H1 (cell line): ENCODE results near the gene HES4. TPM values are rescaled to one million over a fixed set of nuclear protein-coding genes. Genes with fewer than 3 reads are reported as not detected.

Source experiments
- CTCF ChIA-PET: fragments of 300-600 bp; sonication (Branson Sonifier 250); formaldehyde crosslinking; loops from one replicate; lab custom pipeline; 2021; ENCODE audit not compliant: partially characterized antibody; lab: Charles Lee
- POLR2A ChIA-PET: fragments of 300-600 bp; sonication (Branson Sonifier 250); formaldehyde crosslinking; loops from one replicate; lab custom pipeline; 2021; ENCODE audit warnings: inconsistent platforms; ENCODE audit not compliant: partially characterized antibody; lab: Charles Lee
- DNase-seq, 2 experiments: peaks; one replicate each; pipeline versions ENCODE4 v3.0.0 to v3.0.0-alpha.2; 2010 to 2022; ENCODE audit warnings: low spot score in 2 of 2, low read depth in 1 of 2, mixed read lengths in 1 of 2
- FAIRE-seq: peaks from 2 replicates; lab custom pipeline; 2011; peaks lifted over from hg19 to GRCh38; lab: Jason Lieb, UNC
- H2AFZ ChIP-seq: 2 replicates; pipeline ENCODE4 v1.8.1; 2012; ENCODE audit warnings: low read length, inconsistent platforms
- H2AK5ac ChIP-seq: 2 replicates; pipeline ENCODE4 v1.6.1; 2013; ENCODE audit warnings: low read depth, low read length
- H2BK120ac ChIP-seq: replicated peaks from 2 replicates; pipeline ENCODE3; 2013; ENCODE audit warnings: low read depth, low read length, inconsistent platforms
- H2BK12ac ChIP-seq: 2 replicates; pipeline ENCODE4 v1.6.1; 2013; ENCODE audit warnings: low read depth, low read length
- H2BK15ac ChIP-seq: 2 replicates; pipeline ENCODE4 v1.6.1; 2013; ENCODE audit warnings: low read length
- H2BK20ac ChIP-seq: 2 replicates; pipeline ENCODE4 v1.6.1; 2013; ENCODE audit warnings: low read length
- H2BK5ac ChIP-seq: 2 replicates; pipeline ENCODE4 v1.6.1; 2013; ENCODE audit warnings: low read depth, low read length
- H3K14ac ChIP-seq: 2 replicates; pipeline ENCODE4 v1.6.1; 2013; ENCODE audit warnings: inconsistent platforms; ENCODE audit not compliant: insufficient read length
- H3K18ac ChIP-seq: 2 replicates; pipeline ENCODE4 v1.6.1; 2013; ENCODE audit warnings: low read length; ENCODE audit errors: extremely low read depth
- H3K23ac ChIP-seq: 2 replicates; pipeline ENCODE4 v1.6.1; 2013; ENCODE audit warnings: inconsistent platforms; ENCODE audit not compliant: insufficient read length
- H3K23me2 ChIP-seq: 2 replicates; pipeline ENCODE4 v1.6.1; 2013; ENCODE audit warnings: low read depth, low read length
- H3K27ac ChIP-seq: 2 replicates; pipeline ENCODE4 v1.6.1; 2011; ENCODE audit warnings: low read depth, low read length, inconsistent platforms
- H3K27me3 ChIP-seq, 4 experiments: replicated peaks in 1 of 4; 1 replicate in 1 of 4; 2 replicates in 3 of 4; pipeline versions ENCODE4 v1.6.1 to v1.8.1; 2011 to 2013; ENCODE audit warnings: low read length in 3 of 4, mild to moderate bottlenecking in 3 of 4, inconsistent platforms in 2 of 4, mixed read lengths in 2 of 4, moderate library complexity in 1 of 4; ENCODE audit not compliant: control insufficient read depth in 3 of 4, insufficient read depth in 3 of 4; ENCODE audit errors: extremely low read depth in 1 of 4
- H3K36me3 ChIP-seq, 4 experiments: 2 replicates each; pipeline versions ENCODE4 v1.6.1 to v1.8.1; 2011 to 2013; ENCODE audit warnings: mild to moderate bottlenecking in 4 of 4, low read length in 3 of 4, moderate library complexity in 2 of 4, control low read depth in 1 of 4, inconsistent platforms in 1 of 4; ENCODE audit not compliant: insufficient read depth in 4 of 4, control insufficient read depth in 2 of 4
- H3K4ac ChIP-seq: replicated peaks from 2 replicates; pipeline ENCODE3; 2013; ENCODE audit warnings: low read length, low read depth, mixed read lengths, inconsistent platforms; ENCODE audit not compliant: insufficient read length
- H3K4me1 ChIP-seq, 4 experiments: replicated peaks in 1 of 4; 1 replicate in 1 of 4; 2 replicates in 3 of 4; pipeline versions ENCODE4 v1.6.1 to v1.8.1; 2011 to 2013; ENCODE audit warnings: low read length in 3 of 4, inconsistent platforms in 2 of 4, mixed read lengths in 1 of 4; ENCODE audit not compliant: insufficient read depth in 4 of 4, control insufficient read depth in 3 of 4
- H3K4me2 ChIP-seq, 2 experiments: 2 replicates each; pipeline versions ENCODE4 v1.6.1 to v1.8.1; 2011 to 2013; ENCODE audit warnings: low read depth in 2 of 2, low read length in 2 of 2, control low read depth in 1 of 2, inconsistent platforms in 1 of 2, mild to moderate bottlenecking in 1 of 2; ENCODE audit not compliant: insufficient read depth in 1 of 2
- H3K4me3 ChIP-seq, 4 experiments: fragments of 200-600, 300-600 bp in 1 of 4; sonication (generic), shearing (Covaris generic), sonication (Bioruptor Twin) in 1 of 4; 2 replicates each; pipeline versions ENCODE4 v1.5.1 to v1.8.1; 2011 to 2016; ENCODE audit warnings: low read length in 4 of 4, low read depth in 3 of 4, control low read depth in 2 of 4, inconsistent platforms in 2 of 4, mild to moderate bottlenecking in 2 of 4, mixed read lengths in 1 of 4, moderate library complexity in 1 of 4; ENCODE audit not compliant: insufficient read depth in 2 of 4; ENCODE audit errors: extremely low read depth in 1 of 4
- H3K56ac ChIP-seq: replicated peaks from 2 replicates; pipeline ENCODE3; 2013; ENCODE audit warnings: low read depth, mild to moderate bottlenecking, mixed read lengths, low read length, inconsistent platforms; ENCODE audit not compliant: insufficient read length
- H3K79me1 ChIP-seq: 2 replicates; pipeline ENCODE4 v1.6.1; 2013; ENCODE audit warnings: low read depth, low read length, control low read depth
- H3K79me2 ChIP-seq, 2 experiments: 2 replicates each; pipeline versions ENCODE4 v1.6.1 to v1.8.1; 2012 to 2013; ENCODE audit warnings: low read length in 2 of 2, mild to moderate bottlenecking in 2 of 2, inconsistent platforms in 1 of 2; ENCODE audit not compliant: insufficient read depth in 2 of 2, control insufficient read depth in 1 of 2
- H3K9ac ChIP-seq, 4 experiments: replicated peaks in 1 of 4; 1 replicate in 1 of 4; 2 replicates in 3 of 4; pipeline versions ENCODE4 v1.6.1 to v1.8.1; 2011 to 2013; ENCODE audit warnings: low read depth in 3 of 4, low read length in 3 of 4, control low read depth in 2 of 4, mild to moderate bottlenecking in 2 of 4, moderate library complexity in 2 of 4, inconsistent platforms in 1 of 4; ENCODE audit errors: extremely low read depth in 1 of 4
- H3K9me3 ChIP-seq, 2 experiments: 2 replicates each; pipeline versions ENCODE4 v1.6.1 to v1.8.1; 2012 to 2013; ENCODE audit warnings: mild to moderate bottlenecking in 2 of 2, moderate library complexity in 2 of 2, control low read depth in 1 of 2, inconsistent platforms in 1 of 2, low read depth in 1 of 2, low read length in 1 of 2, mixed read lengths in 1 of 2; ENCODE audit not compliant: insufficient read depth in 2 of 2
- H4K20me1 ChIP-seq, 2 experiments: replicated peaks in 1 of 2; 2 replicates each; pipeline versions ENCODE3 to v1.8.1; 2011 to 2013; ENCODE audit warnings: inconsistent platforms in 2 of 2, low read length in 2 of 2, mild to moderate bottlenecking in 1 of 2; ENCODE audit not compliant: insufficient read depth in 2 of 2, control insufficient read depth in 1 of 2
- H4K5ac ChIP-seq: 2 replicates; pipeline ENCODE4 v1.6.1; 2013; ENCODE audit warnings: low read length, low read depth, mixed read lengths, inconsistent platforms; ENCODE audit not compliant: insufficient read length
- H4K8ac ChIP-seq: 2 replicates; pipeline ENCODE4 v1.8.0; 2013; ENCODE audit warnings: mild to moderate bottlenecking, moderate library complexity, low read length, inconsistent platforms; ENCODE audit not compliant: insufficient read depth; ENCODE audit errors: extremely low read depth
- H4K91ac ChIP-seq: replicated peaks from 2 replicates; pipeline ENCODE3; 2013; ENCODE audit warnings: low read length, mixed read lengths, inconsistent platforms; ENCODE audit not compliant: insufficient read length
- BCL11A ChIP-seq, 2 experiments: IDR thresholded peaks; one replicate each; pipeline ENCODE4 v1.6.1; 2011; ENCODE audit warnings: low read depth in 2 of 2, low read length in 2 of 2, mild to moderate bottlenecking in 2 of 2
- CBX8 ChIP-seq: fragments of 300-800, 300-1000 bp; sonication (generic); IDR thresholded peaks from 2 replicates; pipeline ENCODE4 v1.7.1; 2016; ENCODE audit warnings: low read depth, low read length, borderline replicate concordance
- CTBP2 ChIP-seq: IDR thresholded peaks from 2 replicates; pipeline ENCODE4 v1.7.0; 2011; ENCODE audit warnings: borderline replicate concordance, mild to moderate bottlenecking, moderate library complexity, mixed read lengths, low read length; ENCODE audit not compliant: insufficient read depth, insufficient read length
- JUN ChIP-seq: IDR thresholded peaks from 2 replicates; pipeline ENCODE4 v1.6.1; 2011; ENCODE audit warnings: low read depth, mild to moderate bottlenecking, improper control_type of control experiment, low read length
- RXRA ChIP-seq: IDR thresholded peaks from 2 replicates; pipeline ENCODE4 v1.6.1; 2011; ENCODE audit warnings: low read depth, mild to moderate bottlenecking, low read length, moderate library complexity; ENCODE audit not compliant: insufficient read depth
- TBP ChIP-seq: IDR thresholded peaks from 2 replicates; pipeline ENCODE4 v1.6.1; 2011; ENCODE audit warnings: low read depth, low read length, improper control_type of control experiment
- WGBS, 2 experiments: shearing (Covaris generic) in 1 of 2; methylation state at CpG; one replicate each; pipeline versions ENCODE4 v1.1.6 to v1.1.7; 2013 to 2015; ENCODE audit warnings: low lambda C conversion rate in 2 of 2, mixed read lengths in 2 of 2, inconsistent platforms in 1 of 2, low coverage in 1 of 2, missing lambda C conversion rate in 1 of 2; ENCODE audit not compliant: insufficient replicate concordance in 2 of 2, insufficient coverage in 1 of 2, insufficient read length in 1 of 2; ENCODE audit errors: extremely low coverage in 1 of 2, missing lambda C conversion rate in 1 of 2; 5-methylcytosine and 5-hydroxymethylcytosine counted together
- polyA plus RNA-seq, 7 experiments: library from polyadenylated mRNA; depleted of rRNA in 3 of 7; stranded (reverse) in 5 of 7; unstranded in 2 of 7; fragments of >200 nt in 5 of 7; fragments of 200-250 nt in 2 of 7; gene quantifications; 1 replicate in 5 of 7; 2 replicates in 1 of 7; 4 replicates in 1 of 7; pipeline versions ENCODE4 v1.2.1 to v1.2.3, GENCODE V29; 2011 to 2013; ENCODE audit warnings: missing spikeins in 2 of 7, mixed read lengths in 2 of 7
- total RNA-seq: library from RNA; stranded (reverse); fragmentation: NEBNext Ultra II Directional; extraction: Animal tissue kit (Norgen Biotek cat#: 25700); gene quantifications from 2 replicates; pipeline ENCODE4 v1.2.1, GENCODE V29; 2021

Gene HES4
- total and polyA plus RNA-seq, 2 of the 8 experiments (the other 6 are each of a cell fraction or from before 2014, with no cell fraction given), result 2.8 to 3.5 TPM

DNA sequence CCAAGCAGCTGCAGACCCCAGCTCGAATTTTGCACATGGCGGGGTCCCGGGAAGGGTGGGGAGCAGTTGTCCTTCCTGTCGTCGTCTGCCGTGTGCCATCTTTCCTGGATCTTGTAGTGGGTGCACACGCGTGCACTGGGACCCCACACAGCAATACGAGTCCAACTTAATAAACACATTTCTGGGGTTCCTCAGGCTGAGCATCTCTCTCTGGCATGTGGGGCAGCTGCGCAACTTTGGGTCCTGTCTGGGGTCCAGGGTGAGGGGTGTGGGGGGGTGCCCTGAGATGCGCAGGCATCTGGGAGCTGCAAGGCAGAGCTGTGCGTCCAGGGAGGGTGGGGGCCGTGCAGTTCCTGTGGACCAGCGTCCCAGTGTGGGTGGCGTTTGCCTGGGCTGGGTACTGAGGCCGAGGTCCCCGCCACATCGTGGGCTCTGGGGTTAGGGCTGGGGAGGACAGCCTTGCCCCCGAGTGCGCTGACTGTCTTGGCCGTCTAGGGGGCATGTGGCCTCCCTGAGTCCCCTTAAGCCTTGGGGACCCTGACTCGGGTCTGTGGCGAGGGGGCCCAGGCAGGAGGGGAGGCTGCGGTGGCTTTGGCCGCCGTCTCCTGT lies 34.3 kb downstream of the HES4 start:
- H3K4me3 ChIP-seq, result no peak overlapping the region
- H3K27me3 ChIP-seq, result peaks cover 11 to 61% (median 54%) of the 10 kb centered on the region in 4 experiments
- WGBS, 2 experiments, result 91% methylated on average over 23 of the region's 26 CpGs; no CpG with 5 or more reads in 1 of the 2 experiments

More for the DNA sequence above, 34.3 kb downstream of the HES4 start:
- Histone ChIP-seq H4K20me1 (peaks cover 0 to 36% of the 10 kb centered on the region in 2 experiments), H3K4me2 (peak overlapping the region; percentile 83 to 99; a peak in 1 of 4 replicates), H3K9ac (no peak overlapping the region), H3K27ac (no peak overlapping the region), H4K8ac (no peak overlapping the region), H3K23me2 (peaks cover 13% of the 10 kb centered on the region; the same call in 1 of the 2 replicates), H3K4me1 (peaks cover 0 to 13% (median 9%) of the 10 kb centered on the region in 4 experiments; a peak in 5 of 7 replicates), H4K91ac (no peak overlapping the region), H2BK5ac (no peak overlapping the region), H2AK5ac (no peak overlapping the region), H2BK12ac (no peak overlapping the region), H3K18ac (no peak overlapping the region), H4K5ac (no peak overlapping the region), H2AFZ (no peak overlapping the region), H2BK20ac (no peak overlapping the region), H3K9me3 (no peaks in the 10 kb centered on the region), H2BK120ac (no peak overlapping the region), H3K56ac (no peak overlapping the region), H3K79me2 (peaks cover 0 to 3% of the 10 kb centered on the region in 2 experiments; a peak in 1 of 4 replicates), H3K79me1 (no peaks in the 10 kb centered on the region; the same call in 1 of the 2 replicates), H3K4ac (no peak overlapping the region), H3K23ac (no peak overlapping the region), H3K14ac (no peak overlapping the region), H3K36me3 (peaks cover 0 to 19% (median 10%) of the 10 kb centered on the region in 4 experiments; a peak in 7 of 8 replicates), H2BK15ac (no peak overlapping the region)
- CTCF ChIA-PET, result interaction anchor here (2.8 kb wide), 1 partner anchor 18 kb away, joined by 9 read pairs; no protein-coding TSS in a partner anchor
- FAIRE-seq, result no peak
- POLR2A ChIA-PET, result interaction anchor here (0.7 kb wide), 1 partner anchor 23 kb away, joined by 5 read pairs; no protein-coding TSS in a partner anchor
- no peak for DNase-seq
- TF ChIP-seq TBP, result no peak
- no peak for TF ChIP-seq CBX8
- no peak for TF ChIP-seq RXRA
- TF ChIP-seq CTBP2, result no peak
- TF ChIP-seq JUN, result no peak
- TF ChIP-seq BCL11A (IDR thresholded peaks at IDR 0.05; ENCODE audit: low read depth in 2 of 2, low read length in 2 of 2), result no peak
- TF ChIP-seq, all 59 proteins: peak for 0
